HG03460 (cell line): Measurements from ENCODE around the gene LATS2.

Experiments used
- ATAC-seq: cut with Tn5 transposase; IDR thresholded peaks from one replicate; pipeline ENCODE4 v1.9.1; 2021; ENCODE audit not compliant: unreplicated experiment

Gene LATS2

DNA sequence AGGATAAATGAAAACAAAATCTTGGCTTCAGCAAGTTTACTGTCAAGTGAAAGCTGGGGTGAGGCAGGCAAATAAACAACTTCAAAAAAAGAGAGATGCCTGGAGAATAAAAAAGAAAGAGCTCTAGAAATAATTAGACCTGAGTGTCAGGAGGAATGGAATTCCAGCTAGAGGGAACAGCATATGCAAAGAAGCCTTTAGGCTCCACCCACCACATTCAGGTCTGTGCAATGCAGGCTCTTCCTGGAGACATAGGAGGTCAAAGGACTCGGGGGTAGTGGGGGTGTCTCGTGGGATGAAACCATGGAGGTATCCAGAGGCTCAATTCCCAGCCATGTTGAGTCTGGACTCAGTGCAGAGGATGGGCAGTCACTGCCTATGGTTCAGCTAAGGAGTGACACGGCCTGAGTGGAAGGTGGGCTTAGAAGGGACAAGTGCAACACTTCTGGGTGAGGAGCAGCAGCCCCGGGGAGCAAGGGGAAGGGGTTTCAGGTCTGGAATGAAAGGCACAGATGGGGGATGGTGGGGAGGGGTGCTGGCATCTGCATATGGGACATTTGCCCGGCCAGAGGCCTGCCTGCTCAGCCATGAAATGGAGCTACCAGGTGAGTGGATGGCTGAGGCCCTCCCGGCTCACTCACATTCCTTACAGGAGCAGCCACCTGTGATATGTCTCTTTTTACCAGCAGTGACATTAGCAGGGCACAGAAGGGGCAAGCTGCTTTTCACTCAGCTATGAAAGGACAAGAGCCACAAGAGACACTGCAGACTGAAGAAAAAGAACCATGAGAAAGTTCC lies 12.3 kb downstream of the LATS2 start:
- ATAC-seq = no peak

DNA sequence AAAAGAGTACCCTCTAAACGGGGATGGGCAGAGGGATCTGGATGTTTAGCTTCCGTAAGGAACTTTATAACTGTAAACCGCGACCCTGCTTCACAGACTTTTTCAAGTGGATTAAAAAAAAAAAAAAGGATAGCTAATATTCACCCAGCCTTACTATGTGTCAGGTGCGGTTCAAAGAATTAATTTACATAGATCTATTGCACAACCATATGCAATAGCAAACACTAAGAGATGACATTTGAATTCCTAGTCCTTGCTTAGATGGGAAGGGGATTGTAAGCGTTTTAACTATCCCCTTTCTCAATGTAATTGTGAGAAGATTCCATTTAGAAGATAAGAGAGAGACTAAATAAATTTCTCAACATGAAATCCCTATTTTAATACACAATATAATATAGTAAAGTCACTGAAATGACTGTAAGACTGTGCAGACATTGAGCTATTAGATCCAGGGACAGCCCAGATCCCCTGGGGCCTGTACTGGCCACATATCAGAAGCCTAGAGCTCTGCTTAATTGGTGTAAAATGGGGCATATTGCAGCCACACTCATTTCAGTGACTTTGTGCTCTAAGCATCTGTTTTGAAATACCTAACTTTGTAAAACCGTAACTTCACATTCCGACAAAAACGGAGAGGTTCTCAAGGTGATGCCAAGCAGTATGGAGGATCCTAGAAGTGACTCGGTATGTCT lies 13.6 kb downstream of the LATS2 start:
- ATAC-seq = no peak

DNA sequence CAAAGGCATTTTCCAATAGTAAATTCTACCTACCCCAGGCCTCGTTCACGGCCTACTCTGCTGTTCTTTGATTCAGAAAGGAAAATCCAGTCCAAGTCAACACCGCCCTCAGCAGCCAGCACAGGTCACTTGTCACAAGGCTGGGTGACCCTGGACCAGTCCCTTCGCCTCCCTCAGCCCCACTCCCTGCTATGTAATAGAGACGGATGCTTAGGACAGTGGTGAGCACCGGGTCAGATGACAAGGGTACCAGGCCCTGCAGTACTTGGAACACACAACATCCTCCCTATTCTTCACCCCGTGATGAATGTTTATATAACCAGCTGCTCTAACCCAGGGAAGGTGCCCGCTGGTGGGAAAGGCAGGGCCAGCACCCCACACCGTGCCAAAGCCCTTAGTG lies 14.3 kb downstream of the LATS2 start:
- ATAC-seq = no peak

DNA sequence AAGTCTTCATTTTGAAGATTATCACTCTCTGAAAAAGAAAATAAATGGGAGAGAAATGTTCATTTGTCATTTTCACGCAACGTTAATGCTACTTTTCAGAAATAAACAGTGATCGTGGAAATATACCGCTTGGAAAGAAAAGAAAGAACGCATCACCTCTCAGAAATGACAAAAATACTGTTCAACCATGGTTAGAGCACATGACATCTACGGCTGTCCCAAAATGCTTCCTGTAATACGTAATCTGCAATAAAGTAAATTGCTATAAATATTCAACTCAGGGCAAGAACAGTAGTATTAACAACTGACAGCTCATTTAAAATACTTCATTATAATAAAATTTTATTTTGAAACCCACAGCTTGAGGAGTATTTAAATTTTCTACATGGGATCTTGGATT lies 15.2 kb downstream of the LATS2 start:
- ATAC-seq = no peak

DNA sequence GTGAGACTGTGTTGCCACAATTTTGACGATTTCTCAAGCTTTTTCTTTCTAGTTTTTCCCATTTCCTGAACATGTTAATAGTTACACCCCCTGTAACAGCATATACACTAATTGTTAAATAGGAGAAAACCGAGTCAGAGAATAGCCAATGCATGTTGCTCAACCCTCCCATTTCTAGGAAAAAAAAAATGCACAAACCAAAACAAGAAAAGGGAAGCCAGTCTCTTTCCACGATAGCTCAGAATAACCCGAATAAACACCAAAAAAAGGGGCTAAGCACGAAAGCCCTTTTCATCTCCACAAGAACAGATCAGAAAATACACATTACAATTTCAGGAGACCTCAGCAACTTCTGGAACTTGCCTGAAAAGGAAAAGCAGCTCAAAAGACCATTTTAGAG lies 16.3 kb downstream of the LATS2 start:
- ATAC-seq = no peak

DNA sequence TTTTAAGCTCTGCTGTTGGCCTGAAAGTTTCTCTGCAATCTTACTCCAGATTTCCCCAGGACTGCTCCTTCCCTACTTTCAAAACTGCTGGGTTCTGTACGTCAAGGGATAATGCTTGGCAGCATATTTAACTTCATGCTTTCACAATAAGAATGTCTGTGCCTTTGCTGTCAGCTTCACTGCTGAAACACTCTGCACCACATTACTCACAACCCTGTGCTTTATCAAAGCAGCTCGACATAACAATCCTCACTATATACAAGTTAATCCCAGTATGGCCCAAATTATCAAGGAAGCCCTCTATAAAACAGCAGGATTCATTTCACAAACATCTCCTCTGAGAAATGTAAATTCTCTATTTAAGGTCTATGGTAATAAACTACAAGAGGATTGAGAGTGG lies 17.5 kb downstream of the LATS2 start:
- no peak for ATAC-seq

DNA sequence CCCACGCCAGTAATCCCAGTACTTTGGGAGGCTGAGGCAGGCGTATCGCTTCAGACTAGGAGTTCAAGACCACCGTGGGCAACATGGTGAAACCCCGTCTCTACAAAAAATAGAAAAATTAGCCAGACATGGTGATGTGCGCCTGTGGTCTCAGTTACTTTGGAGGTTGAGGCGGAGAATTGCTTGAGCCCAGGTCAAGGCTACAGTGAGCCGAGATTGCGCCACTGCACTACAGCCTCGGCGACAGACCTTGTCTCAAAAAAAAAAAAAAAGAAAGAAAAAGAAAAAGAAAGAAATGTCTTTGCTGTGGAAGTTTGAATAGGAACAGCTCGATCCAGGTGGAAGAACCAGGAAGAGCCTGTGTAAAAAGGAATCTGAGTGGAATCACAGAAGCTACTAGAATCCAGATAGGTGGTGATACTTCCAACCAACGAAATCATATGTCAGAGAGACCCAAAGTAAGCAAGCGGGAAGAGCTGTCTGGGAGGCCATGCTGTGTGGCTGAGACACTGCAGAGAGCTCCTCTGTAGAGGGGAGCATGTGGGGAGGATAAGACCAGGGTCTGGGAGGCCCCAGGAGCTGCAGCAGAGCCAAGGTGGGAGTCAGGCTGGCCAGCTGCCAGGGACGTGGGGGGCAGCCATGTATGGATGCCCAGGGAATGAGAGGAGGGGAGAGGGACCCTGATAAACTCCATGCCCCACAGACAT lies 21.1 kb downstream of the LATS2 start:
- ATAC-seq = no peak

DNA sequence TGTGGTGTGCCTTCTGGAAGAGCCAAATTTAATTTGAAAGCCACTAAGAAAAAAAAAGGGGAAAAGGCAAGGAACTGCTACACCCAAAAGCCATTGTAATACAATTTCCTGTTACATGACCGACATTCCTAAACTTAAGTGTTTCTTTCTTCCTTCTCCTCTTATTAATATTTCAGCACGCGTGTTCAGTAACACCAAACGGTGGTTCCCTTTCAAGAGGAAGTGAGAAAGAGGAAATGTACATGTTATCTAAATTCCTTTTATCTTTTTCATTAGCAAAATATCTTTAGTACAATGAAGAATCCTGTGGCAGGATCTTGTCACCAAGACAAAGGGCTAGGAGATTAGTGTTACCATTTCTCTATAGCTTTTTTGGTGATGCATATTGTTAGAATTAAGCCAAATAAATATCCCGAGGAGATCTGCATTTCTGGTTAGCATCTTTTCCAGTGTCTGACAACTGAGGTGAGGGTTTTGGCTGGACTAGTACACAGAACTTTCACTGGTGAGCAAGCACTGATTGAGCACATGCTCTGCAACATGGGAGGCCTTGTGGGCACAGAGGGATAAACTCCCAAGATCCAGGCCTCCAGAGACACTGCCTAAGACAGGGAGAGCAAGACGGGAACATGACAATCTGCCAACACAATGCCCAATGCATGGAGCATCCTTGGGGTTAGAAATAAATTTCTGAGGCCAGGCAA lies 22.1 kb downstream of the LATS2 start:
- no peak for ATAC-seq

DNA sequence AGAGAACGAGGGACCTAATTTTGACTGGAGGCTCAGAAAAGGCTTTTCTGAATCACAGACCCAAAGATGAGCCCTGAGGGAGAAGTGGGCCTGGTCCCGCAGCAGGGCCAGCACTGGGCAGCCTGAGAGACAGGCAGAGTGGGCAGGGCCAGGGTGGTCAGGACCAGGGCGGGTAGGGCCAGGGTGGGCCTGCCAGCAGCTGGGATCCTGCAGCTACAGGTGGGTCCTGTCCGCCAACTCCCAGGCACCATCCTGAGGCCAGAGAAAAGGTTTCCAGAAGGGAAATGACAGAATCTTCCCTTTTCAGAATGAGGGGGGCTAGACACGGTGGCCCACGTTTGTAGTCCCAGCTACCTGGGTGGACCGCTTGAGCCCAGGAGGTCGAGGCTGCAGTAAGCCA lies 23.7 kb downstream of the LATS2 start:
- ATAC-seq = no peak

DNA sequence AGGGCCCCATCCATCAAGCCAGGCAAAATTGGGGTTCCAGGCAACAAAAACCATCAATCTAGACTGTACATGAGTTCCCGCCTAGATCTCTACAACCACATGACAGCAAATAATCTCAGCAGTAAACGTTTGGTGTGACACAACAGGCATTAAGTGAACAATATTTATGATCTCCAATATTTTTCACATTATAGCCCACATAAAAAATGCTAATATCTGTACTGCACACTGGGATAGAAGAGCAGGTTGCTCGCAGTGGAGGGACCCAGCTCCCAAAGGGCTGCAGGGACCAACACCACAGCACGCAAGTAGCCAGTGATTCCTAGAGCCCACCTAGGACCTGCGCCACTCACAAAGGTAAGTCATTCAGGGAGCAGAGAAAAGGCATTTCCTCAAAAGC lies 25.9 kb downstream of the LATS2 start:
- ATAC-seq = no peak

DNA sequence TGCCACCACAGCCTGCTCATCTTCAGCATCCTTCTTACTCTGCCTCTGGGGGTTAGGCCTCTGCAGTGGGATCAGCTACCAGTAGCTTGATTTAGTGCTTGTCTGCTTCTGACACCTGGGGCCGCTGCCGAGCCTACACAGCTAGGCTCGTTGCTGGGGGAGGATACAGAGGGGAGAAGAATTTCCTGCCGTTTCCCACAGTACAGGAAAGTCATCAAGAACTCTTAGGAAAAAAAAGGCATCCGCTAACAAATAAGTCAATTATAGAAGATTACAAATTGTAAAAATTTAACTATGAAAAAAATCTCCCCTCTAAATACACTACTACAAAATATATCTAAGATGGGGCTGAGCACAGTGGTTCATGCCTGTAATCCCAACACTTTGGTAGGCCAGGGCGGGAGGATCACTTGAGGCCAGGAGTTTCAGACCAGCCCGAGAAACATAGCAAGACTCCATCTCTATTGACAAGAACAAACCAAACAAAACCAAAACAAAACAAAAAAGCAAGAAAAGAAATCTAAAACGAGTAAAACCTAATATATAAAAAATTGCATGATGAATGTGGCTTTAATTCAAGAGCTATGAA lies 26.7 kb downstream of the LATS2 start:
- no peak for ATAC-seq

DNA sequence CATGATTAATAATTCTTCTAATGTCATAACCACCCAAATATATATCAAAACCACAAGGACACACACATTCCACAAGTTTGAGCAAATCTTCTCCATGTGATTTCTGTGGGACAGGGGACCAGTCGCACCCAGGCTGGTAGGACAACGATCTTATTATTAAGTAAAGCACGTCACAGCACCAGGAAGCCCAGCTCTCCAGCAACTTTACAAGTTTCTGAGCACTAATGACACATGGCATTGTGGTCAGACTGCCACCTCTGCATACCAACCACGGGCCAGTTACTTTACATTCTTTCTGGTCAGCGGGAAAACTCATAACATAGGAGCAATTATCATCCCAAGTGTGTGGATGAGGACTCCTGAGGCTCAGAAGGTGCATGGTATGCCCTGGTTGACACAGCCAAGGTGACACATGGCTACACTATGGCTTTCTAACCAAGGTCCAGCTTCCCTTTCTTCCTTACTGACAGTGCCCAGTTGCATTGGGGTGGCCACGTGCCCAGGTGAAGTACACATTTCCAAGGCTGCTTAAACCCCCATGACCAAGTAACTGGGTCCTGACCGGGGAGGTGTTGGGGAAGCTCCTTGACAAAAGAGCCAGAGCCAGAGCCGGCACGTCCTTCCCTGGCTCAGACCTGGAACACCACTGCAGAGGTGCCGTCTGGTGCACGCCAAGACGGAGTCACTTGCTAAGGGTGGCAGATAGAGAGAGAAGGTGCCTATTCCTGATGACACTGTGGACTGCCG lies 27.4 kb downstream of the LATS2 start:
- no peak for ATAC-seq

DNA sequence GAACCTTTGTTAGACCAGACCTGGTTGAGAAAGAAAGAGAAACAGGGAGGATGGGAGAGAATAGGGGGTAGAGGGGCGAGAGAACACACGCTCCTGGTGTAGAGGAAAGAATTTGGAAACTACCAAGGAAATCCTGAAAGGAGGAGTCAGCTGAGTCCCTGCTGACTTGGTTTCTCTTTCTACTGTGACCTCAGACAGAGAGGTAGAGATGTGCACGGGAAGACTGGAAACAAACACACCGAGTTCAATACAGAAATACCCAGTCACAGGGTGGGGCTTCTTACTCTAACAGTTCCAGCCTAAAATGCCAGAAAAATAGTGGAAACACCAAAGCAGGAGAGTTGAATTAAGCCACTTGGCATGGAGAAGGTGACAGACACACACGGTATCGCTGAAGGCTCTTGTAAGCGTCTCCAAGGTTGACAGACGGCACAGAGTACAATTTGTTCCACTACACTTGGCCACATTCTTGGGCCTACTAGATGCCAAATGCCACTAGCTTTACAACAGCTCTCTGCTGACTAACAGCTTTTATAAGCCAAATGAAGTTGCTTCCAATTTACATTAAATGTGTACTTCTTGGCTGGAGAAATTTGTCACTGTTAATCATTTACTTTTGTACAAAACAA lies 28.1 kb downstream of the LATS2 start:
- no peak for ATAC-seq

DNA sequence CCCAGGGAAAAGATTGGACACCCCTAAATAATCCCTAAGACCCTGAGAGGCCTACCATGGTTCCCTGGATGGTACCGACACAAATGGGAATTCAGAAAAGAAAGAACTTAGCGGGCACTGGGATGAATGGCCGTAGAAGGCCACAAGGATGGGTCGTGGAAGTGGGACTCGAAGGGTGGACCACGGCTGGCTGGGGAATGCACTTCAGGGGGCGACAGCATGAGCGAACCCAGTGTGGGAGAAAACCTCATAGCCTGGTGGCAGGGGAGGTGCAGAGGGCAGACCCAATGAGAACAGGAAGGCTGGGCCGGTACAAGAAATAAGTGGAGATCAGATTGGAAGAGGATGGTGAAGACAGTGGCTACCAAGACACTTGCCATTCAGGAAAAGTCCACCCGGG lies 28.7 kb downstream of the LATS2 start:
- no peak for ATAC-seq

DNA sequence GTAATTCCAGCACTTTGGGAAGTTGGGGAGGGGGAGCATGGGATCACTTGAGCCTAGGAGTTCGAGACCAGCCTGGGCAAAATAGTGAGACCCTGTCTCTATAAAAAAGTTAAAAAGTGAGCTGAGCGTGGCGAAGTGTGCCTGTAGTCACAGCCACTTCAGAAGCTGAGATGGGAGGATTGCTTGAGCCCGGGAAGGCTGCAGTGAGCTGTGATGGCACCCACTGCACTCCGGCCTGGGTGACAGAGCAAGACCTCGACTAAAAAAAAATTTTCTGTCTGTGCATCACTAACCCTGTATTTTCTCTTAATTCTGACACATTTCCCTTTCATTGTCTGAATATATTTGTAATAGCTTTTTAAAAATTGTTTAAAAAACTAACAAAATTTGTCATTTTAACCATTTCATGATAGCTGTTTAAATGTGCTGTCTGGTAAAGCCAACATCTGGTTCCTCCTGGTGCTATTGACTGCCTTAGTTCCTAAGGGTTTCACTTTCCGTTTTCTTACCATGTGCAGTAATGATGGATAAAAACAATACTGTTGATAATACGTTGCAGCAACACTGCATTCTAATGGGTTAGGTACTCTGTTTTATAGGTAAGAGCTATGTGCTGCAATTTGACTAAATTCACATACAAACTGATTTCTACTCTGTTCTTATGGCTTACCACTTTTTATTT lies 29.7 kb downstream of the LATS2 start:
- ATAC-seq = no peak

DNA sequence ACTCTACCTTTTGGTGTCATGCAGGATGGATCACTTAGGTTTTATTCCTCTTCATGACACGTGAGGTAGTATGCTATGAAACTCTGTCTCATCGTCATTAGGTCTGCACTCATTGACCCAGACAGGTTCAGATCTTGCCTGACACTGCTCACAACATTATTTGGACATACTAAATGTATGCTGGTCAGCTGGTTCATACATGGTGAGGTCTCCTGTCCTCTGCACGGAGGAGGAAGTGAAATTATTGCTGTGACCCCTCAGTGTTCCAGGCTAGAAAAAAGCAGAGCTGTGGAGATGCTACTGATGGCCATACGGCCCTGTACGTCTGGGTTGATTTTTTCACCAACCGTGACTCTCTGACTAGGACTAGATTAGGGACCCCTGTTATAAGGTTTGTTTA lies 35.8 kb downstream of the LATS2 start:
- no peak for ATAC-seq

DNA sequence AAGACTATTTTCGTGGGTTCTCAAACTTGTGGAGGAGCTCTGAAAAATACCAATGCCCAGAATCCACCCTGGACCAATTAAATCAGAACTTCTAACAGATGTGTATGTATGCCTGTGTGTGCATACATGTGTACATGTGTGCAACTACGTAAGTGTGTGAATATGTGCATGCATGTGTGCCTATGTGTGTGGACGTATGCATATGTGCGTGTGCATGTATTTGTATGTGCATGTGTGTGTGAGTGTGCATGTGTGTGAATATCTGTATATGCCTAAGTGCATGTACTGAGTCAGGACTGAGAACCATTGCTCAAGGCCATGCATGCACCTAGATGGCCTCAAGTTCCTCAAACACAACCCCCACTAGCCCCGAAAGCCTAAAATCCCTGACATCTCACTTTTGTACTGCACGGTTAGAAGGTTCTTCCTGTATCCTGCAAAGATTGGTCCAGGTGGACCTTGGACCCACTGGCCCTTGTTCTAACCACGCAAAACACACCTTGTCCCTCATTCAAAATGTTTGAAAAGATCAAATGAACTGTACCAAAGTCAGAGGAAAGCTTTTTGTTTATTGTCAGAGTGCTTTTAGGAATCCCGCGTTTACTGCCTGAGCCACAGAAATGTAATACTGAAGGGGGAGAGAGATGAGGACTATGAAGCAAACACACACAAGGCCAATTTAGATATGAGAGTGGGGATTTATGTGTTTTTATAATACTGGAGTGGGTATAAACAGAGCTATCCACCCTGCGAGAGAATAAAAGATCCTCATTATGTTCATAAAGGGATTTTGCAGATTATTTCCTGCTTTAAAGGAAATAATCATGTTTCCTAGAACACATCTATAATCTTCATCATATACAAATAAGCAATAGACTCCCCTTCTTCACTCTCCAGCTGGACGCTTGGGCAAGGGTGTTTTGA lies 39.1 kb downstream of the LATS2 start:
- no peak for ATAC-seq

DNA sequence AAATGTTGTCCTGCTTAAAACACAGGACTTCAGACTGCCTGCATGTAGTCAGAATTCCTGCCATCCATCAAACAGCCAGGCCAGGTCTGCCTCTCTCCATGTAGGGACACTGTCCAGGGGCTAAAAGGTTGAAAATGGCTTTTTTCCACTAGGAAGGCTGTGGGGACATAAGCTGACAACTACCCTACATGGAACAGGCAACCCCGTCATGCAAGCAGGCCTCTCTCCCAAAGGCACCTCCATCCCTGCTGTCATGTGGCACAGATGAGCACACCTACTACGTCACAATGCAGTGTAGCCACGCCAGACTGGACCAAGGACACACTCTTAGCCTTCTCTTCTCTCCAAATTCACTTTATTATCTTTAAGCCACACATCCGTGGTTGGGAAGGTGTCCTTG lies 40.8 kb downstream of the LATS2 start:
- ATAC-seq = no peak
